Measurements from ENCODE around the gene SLC9C1. TPM values are rescaled to one million over a fixed set of nuclear protein-coding genes. Genes with fewer than 3 reads are reported as not detected.

The SLC9C1 gene
- total and polyA plus RNA-seq, 9 of the 15 experiments (the other 6 are each of a cell fraction or from before 2014, with no cell fraction given): not detected

GRCh38 chr3:112138219-112138969 is 155.6 kb downstream of the SLC9C1 start:
- TF ChIP-seq TCF7 (IDR thresholded peaks at IDR 0.05; ENCODE audit: borderline replicate concordance) (no peak), ZNF740 (CRISPR knock-in tag; IDR thresholded peaks at IDR 0.05) (no peak), ZNF740 (tag; IDR thresholded peaks at IDR 0.05) (no peak), GTF2E2 (tag; IDR thresholded peaks at IDR 0.05) (no peak), BRD9 (IDR thresholded peaks at IDR 0.05; ENCODE audit: low read depth, partially characterized antibody) (no peak), SAP30 (IDR thresholded peaks at IDR 0.05; ENCODE audit: borderline replicate concordance, insufficient read depth, low read depth, low read length, poor library complexity, severe bottlenecking) (no peak), RBM14 (IDR thresholded peaks at IDR 0.05; ENCODE audit: borderline replicate concordance, insufficient read depth, low read depth, low read length) (no peak), SNRNP70 (optimal IDR thresholded peaks at IDR 0.05; ENCODE audit: low read depth, low read length) (no peak), HDAC6 (IDR thresholded peaks at IDR 0.05; ENCODE audit: low read depth, low read length) (no peak), MCM2 (IDR thresholded peaks at IDR 0.05; ENCODE audit: low read depth) (no peak), POLR2G (IDR thresholded peaks at IDR 0.05; ENCODE audit: low read depth, low read length) (no peak)
- CTCF ChIA-PET (ENCODE audit: low intra/inter-chr PET ratio): interaction anchor here (1.2 kb wide), 1 partner anchor 381 kb away, joined by 5 read pairs; no protein-coding TSS in a partner anchor
- Histone ChIP-seq H3K4me1 (replicated peaks in 1 of 2; ENCODE audit: control insufficient read depth in 2 of 2, insufficient read depth in 2 of 2, low read length in 2 of 2) (peaks cover 0 to 7% of the 10 kb centered on the region in 2 experiments; a peak in 1 of 5 replicates), H3K9me3 (replicated peaks; ENCODE audit: control insufficient read depth, insufficient read depth, low read depth, low read length) (no peaks in the 10 kb centered on the region), H3K36me3 (ENCODE audit: control insufficient read depth, insufficient read depth, low read length) (no peaks in the 10 kb centered on the region), H3K9ac (ENCODE audit: insufficient read depth in 1 of 2, low read depth in 2 of 2, low read length in 2 of 2) (no peak overlapping the region), H4K20me1 (replicated peaks; ENCODE audit: control insufficient read depth, insufficient read depth, low read length) (no peaks in the 10 kb centered on the region), H3K79me2 (ENCODE audit: control insufficient read depth, insufficient read depth, low read length) (no peaks in the 10 kb centered on the region), H3K27me3 (ENCODE audit: control insufficient read depth in 2 of 2, insufficient read depth in 2 of 2, low read length in 2 of 2) (no peaks in the 10 kb centered on the region), H3K4me3 (no peak overlapping the region), H2AFZ (ENCODE audit: low read depth, low read length) (no peak overlapping the region), H3K4me2 (ENCODE audit: insufficient read depth, low read length) (no peak overlapping the region), H3K27ac (ENCODE audit: extremely low read depth, low read depth, low read length) (no peak overlapping the region), H3K9me1 (ENCODE audit: control insufficient read depth, insufficient read depth, low read length) (no peaks in the 10 kb centered on the region)
- in situ Hi-C loops (cut with MboI) (no loop called here), intact Hi-C loops (cut with micrococcal nuclease) (loop anchor here (10.0 kb wide), 1 partner anchor 136 kb away; no protein-coding TSS in a partner anchor)
- DNase-seq (ENCODE audit: extremely low read depth in 1 of 4, low spot score in 3 of 4): no peak
- POLR2A ChIA-PET: no interaction called here
- no peak for ATAC-seq
- 0% methylated on average over 1 of the region's 1 CpG for WGBS (ENCODE audit: insufficient coverage, low coverage, missing lambda C conversion rate)
- FAIRE-seq: no peak
- no TSS peak for BruUV-seq (replicated peaks)
